Astrocyte of the cerebellum (primary cell): ENCODE data around the gene ZNF93.
"Not testable (repeated sequence)": the region's sequence is repeated elsewhere in the genome, so short reads cannot be mapped to it uniquely, and the experiment has no call there.

Experiments used
- DNase-seq: peaks from one replicate; pipeline ENCODE4 v3.0.0-alpha.2; 2011; ENCODE audit warnings: low read depth
- H3K4me3 ChIP-seq: 2 replicates; pipeline ENCODE4 v1.5.1; 2011; ENCODE audit warnings: mild to moderate bottlenecking, low read depth, low read length, moderate library complexity
- in situ Hi-C: cut with HindIII; loops from 2 replicates; pipeline ENCODE4 v1.10.0; 2017; ENCODE audit warnings: low sequenced_read_pairs
- TF ChIP-seq, protein P1 (sequence below): IDR thresholded peaks from 2 replicates; pipeline ENCODE4 v1.5.1; 2012; ENCODE audit warnings: low read length, low read depth, moderate library complexity, mild to moderate bottlenecking; ENCODE audit errors: missing control alignments

ZNF93 gene

DNA sequence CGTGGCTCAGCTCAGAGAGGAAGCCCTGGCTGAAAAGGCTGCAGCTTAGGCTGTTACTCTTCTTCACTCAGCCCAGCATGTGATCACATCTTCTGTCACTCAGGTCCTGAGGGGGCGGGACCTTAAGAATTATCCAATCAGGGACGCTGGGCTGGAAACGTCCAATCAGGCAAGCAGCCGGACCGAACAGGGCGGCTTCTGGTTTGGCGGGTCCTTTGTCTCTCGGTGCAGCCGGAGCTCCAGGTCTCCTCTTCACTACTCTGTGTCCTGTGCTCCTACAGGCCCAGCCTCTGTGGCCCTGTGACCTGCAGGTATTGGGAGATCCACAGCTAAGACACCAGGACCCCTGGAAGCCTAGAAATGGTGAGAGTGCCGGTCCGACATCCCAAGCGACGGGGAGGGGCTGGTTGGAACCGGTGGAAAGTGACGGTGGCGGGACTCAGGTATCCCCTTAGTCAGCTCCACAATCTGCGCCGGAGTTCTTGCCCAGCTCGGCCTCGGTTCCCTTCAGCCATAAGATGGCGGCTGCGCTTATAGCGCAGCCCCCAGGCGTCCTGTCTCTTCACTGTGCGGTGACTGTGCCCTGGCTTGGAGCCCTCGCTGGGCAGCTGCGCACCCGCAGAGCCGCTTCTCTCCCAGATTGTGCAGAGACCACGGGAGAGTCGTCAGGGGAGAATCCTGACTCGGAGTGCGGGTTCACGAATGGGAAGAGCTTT, at the start of gene ZNF93:
Gene ZNF93 (plus strand): TSS at position 218 of the 716 bp plus-strand sequence. CDS start 143 bp downstream, at position 361.
- peak within 1 kb of the TSS; percentile 82 for H3K4me3 ChIP-seq
- in situ Hi-C loops, result no loop called here

DNA sequence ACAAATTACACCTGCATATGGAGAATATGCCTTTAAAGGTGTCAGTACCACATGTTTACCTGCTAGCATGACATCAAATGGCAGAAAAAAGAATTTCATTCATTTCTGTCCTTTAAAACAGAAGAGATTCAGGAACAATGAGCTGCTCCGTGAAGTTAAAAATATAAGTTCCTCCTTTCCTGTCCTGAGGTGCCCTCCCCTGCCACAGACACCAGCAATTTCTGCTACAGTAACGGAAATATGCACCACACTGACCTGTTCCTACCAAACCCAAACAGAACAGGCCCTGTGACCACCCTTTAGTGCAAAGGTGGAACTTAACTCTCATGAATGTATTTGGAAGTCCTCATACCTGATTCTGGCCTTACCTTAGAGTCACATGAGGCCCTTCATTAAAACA, 49.0 kb upstream of the ZNF93 start:
- in situ Hi-C loops, result not testable (repeated sequence)

More for the DNA sequence above, at the start of gene ZNF93:
- peak; percentile 95 for DNase-seq
- TF ChIP-seq, protein P1, sequence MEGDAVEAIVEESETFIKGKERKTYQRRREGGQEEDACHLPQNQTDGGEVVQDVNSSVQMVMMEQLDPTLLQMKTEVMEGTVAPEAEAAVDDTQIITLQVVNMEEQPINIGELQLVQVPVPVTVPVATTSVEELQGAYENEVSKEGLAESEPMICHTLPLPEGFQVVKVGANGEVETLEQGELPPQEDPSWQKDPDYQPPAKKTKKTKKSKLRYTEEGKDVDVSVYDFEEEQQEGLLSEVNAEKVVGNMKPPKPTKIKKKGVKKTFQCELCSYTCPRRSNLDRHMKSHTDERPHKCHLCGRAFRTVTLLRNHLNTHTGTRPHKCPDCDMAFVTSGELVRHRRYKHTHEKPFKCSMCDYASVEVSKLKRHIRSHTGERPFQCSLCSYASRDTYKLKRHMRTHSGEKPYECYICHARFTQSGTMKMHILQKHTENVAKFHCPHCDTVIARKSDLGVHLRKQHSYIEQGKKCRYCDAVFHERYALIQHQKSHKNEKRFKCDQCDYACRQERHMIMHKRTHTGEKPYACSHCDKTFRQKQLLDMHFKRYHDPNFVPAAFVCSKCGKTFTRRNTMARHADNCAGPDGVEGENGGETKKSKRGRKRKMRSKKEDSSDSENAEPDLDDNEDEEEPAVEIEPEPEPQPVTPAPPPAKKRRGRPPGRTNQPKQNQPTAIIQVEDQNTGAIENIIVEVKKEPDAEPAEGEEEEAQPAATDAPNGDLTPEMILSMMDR, result no peak

DNA sequence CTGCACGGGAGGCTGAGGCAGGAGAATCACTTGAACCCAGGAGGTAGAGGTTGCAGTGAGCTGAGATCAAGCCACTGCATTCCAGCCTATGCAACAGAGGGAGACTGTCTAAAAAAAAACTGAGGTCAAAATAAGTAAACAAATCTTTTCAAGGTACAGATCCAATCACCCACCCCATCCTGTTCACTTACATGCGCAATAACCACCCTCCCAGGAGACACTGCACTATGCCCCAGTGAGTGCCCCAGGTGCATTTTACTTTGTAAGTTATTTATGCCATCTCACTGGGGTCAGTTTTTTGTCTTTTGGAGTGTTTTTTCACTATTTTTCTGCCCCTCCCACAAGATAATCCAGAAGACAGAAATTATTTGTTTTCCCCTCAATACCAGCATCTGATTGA, 42.0 kb upstream of the ZNF93 start:
- no peak for DNase-seq
- no peak overlapping the region for H3K4me3 ChIP-seq
- TF ChIP-seq, protein P1, result no peak
- in situ Hi-C loops, result no loop called here

More for the DNA sequence above, 49.0 kb upstream of the ZNF93 start:
- DNase-seq, H3K4me3 ChIP-seq: not testable (repeated sequence)

DNA sequence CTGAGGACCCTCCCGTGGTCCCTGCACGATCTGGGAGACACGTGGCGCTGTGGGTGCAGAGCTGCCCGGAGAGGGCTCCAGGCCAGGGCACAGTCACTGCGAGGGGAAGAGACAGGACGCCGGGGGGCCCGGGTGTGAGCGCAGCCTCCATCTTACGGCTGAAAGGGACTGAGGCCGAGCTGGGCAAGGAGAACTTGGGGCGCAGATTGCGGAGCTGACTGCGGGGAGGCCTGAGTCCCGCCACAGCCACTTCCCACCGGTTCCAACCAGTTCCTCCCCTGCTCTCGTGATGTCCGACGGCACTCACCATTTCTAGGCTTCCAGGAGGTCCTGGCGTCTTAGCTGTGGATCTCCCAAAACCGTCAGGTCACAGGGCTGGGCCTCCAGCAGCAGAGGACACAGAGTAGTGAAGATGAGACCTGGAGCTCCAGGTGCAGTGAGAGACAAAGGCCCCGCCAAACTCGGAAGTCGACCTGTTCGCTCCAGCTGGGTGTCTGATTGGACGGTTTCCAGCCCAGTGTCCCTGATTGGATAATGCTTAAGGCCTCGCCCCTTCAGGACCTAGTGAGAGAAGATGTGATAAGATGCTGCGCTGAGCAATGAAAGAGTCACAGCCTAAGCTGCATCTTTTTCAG, 39.9 kb upstream of the ZNF93 start:
- no peak for DNase-seq
- in situ Hi-C loops, result no loop called here
- no peak overlapping the region for H3K4me3 ChIP-seq
- TF ChIP-seq, protein P1, result no peak

DNA sequence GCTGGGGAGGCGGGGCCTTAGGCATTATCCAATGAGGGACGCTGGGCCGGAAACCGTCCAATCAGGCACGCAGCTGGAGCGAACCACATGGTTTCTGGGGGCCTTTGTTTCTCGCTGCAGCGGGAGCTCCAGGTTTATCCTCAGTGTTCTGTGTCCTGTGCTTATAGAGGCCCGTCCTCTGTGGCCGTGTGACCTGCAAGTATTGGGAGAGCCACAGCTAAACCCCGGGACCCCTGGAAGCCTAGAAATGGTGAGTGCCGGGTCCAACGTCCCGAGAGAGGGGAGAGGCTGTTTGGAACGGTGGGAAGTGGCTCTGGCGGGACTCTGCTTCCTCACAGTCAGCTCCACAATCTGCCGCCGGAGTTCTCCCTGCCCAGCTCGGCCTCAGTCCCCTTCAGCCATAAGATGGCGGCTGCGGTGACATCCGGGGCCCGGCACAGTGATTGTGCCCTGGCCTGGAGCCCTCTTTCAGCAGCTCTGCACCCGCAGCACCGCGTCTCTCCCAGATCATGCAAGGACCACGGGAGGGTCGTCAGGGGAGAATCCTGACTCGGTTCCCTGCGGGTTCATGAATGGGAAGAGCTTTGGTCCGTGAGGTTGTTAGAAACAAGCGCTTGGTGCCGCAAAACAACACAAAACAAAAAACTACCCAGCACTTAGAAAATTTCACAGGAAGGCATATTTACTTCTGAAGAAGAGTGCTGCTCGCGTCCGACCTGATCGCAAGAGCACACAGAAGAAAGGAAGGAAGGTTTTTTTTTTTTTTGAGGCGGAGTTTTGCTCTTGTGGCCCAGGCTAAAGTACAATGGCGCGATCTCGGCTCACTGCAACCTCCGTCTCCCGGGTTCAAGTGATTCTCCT, 34.8 kb upstream of the ZNF93 start, which contains the start of gene ZNF253:
Gene ZNF253 (plus strand): TSS at position 133 of the 861 bp plus-strand sequence. CDS start 115 bp downstream, at position 248.
- in situ Hi-C loops, result no loop called here
- peak; percentile 80 for DNase-seq
- TF ChIP-seq, protein P1, result no peak
- peak within 1 kb of the TSS; percentile 78 for H3K4me3 ChIP-seq

DNA sequence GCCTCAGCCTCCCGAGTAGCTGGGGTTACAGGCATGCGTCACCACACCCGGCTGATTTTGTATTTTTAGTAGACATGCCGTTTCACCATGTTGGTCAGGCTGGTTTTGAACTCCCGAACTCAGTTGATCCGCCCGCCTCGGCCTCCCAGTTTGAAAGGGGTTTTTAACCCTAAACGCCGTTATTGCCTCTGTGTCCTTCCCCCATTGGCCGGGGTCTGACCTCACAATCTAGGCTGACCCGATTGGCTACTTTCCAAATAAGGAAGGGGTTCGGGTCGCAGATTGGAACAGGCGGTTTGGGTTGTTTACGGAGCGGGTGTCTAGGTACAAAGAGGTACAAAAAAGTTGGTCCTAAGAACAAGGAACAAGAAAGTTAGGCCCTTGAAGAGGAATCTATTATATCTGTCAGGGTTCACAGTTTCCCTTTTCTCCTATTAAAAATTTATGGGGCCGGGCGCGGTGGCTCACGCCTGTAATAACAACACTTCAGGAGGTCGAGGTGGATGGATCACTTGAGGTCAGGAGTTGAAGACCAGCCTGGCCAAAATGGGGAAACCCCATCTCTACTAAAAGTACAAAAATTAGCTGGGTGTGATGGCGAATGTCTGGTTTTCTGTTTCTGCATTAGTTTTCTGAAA, 34.0 kb upstream of the ZNF93 start:
- TF ChIP-seq, protein P1, result no peak
- in situ Hi-C loops, result no loop called here
- DNase-seq, result no peak
- peak overlapping the region; percentile 78 for H3K4me3 ChIP-seq

DNA sequence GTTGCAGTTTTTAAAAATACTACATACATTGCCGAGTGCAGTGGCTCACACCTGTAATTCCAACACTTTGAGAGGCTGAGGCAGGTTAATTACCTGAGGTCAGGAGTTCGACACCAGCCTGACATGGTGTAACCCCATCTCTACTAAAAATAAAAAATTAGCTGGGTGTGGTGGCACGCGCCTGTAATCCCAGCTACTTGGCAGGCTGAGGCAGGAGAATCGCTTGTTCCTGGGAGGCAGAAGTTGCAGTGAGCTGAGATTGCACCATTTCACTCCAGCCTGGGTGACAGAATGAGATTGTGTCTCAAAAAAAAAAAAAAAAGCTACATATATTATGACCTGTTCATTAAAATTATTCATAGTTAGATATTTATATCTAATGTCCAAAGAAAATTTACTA, 30.7 kb upstream of the ZNF93 start:
- in situ Hi-C loops, H3K4me3 ChIP-seq, DNase-seq: not testable (repeated sequence)
